H1 (cell line): Measurements from ENCODE around the gene CSF3. TPM values are rescaled to one million over a fixed set of nuclear protein-coding genes. Genes with fewer than 3 reads are reported as not detected.
"Not testable (repeated sequence)": the region's sequence is repeated elsewhere in the genome, so short reads cannot be mapped to it uniquely, and the experiment has no call there.

Experiments used
- CTCF ChIA-PET: fragments of 300-600 bp; sonication (Branson Sonifier 250); formaldehyde crosslinking; loops from one replicate; lab custom pipeline; 2021; ENCODE audit not compliant: partially characterized antibody; lab: Charles Lee
- POLR2A ChIA-PET: fragments of 300-600 bp; sonication (Branson Sonifier 250); formaldehyde crosslinking; loops from one replicate; lab custom pipeline; 2021; ENCODE audit warnings: inconsistent platforms; ENCODE audit not compliant: partially characterized antibody; lab: Charles Lee
- DNase-seq, 2 experiments: peaks; one replicate each; pipeline versions ENCODE4 v3.0.0 to v3.0.0-alpha.2; 2010 to 2022; ENCODE audit warnings: low spot score in 2 of 2, low read depth in 1 of 2, mixed read lengths in 1 of 2
- FAIRE-seq: peaks from 2 replicates; lab custom pipeline; 2011; peaks lifted over from hg19 to GRCh38; lab: Jason Lieb, UNC
- H2AFZ ChIP-seq: 2 replicates; pipeline ENCODE4 v1.8.1; 2012; ENCODE audit warnings: low read length, inconsistent platforms
- H2AK5ac ChIP-seq: 2 replicates; pipeline ENCODE4 v1.6.1; 2013; ENCODE audit warnings: low read depth, low read length
- H2BK120ac ChIP-seq: replicated peaks from 2 replicates; pipeline ENCODE3; 2013; ENCODE audit warnings: low read depth, low read length, inconsistent platforms
- H2BK12ac ChIP-seq: 2 replicates; pipeline ENCODE4 v1.6.1; 2013; ENCODE audit warnings: low read depth, low read length
- H2BK15ac ChIP-seq: 2 replicates; pipeline ENCODE4 v1.6.1; 2013; ENCODE audit warnings: low read length
- H2BK20ac ChIP-seq: 2 replicates; pipeline ENCODE4 v1.6.1; 2013; ENCODE audit warnings: low read length
- H2BK5ac ChIP-seq: 2 replicates; pipeline ENCODE4 v1.6.1; 2013; ENCODE audit warnings: low read depth, low read length
- H3K14ac ChIP-seq: 2 replicates; pipeline ENCODE4 v1.6.1; 2013; ENCODE audit warnings: inconsistent platforms; ENCODE audit not compliant: insufficient read length
- H3K18ac ChIP-seq: 2 replicates; pipeline ENCODE4 v1.6.1; 2013; ENCODE audit warnings: low read length; ENCODE audit errors: extremely low read depth
- H3K23ac ChIP-seq: 2 replicates; pipeline ENCODE4 v1.6.1; 2013; ENCODE audit warnings: inconsistent platforms; ENCODE audit not compliant: insufficient read length
- H3K23me2 ChIP-seq: 2 replicates; pipeline ENCODE4 v1.6.1; 2013; ENCODE audit warnings: low read depth, low read length
- H3K27ac ChIP-seq: 2 replicates; pipeline ENCODE4 v1.6.1; 2011; ENCODE audit warnings: low read depth, low read length, inconsistent platforms
- H3K27me3 ChIP-seq, 4 experiments: replicated peaks in 1 of 4; 1 replicate in 1 of 4; 2 replicates in 3 of 4; pipeline versions ENCODE4 v1.6.1 to v1.8.1; 2011 to 2013; ENCODE audit warnings: low read length in 3 of 4, mild to moderate bottlenecking in 3 of 4, inconsistent platforms in 2 of 4, mixed read lengths in 2 of 4, moderate library complexity in 1 of 4; ENCODE audit not compliant: control insufficient read depth in 3 of 4, insufficient read depth in 3 of 4; ENCODE audit errors: extremely low read depth in 1 of 4
- H3K36me3 ChIP-seq, 4 experiments: 2 replicates each; pipeline versions ENCODE4 v1.6.1 to v1.8.1; 2011 to 2013; ENCODE audit warnings: mild to moderate bottlenecking in 4 of 4, low read length in 3 of 4, moderate library complexity in 2 of 4, control low read depth in 1 of 4, inconsistent platforms in 1 of 4; ENCODE audit not compliant: insufficient read depth in 4 of 4, control insufficient read depth in 2 of 4
- H3K4ac ChIP-seq: replicated peaks from 2 replicates; pipeline ENCODE3; 2013; ENCODE audit warnings: low read length, low read depth, mixed read lengths, inconsistent platforms; ENCODE audit not compliant: insufficient read length
- H3K4me1 ChIP-seq, 4 experiments: replicated peaks in 1 of 4; 1 replicate in 1 of 4; 2 replicates in 3 of 4; pipeline versions ENCODE4 v1.6.1 to v1.8.1; 2011 to 2013; ENCODE audit warnings: low read length in 3 of 4, inconsistent platforms in 2 of 4, mixed read lengths in 1 of 4; ENCODE audit not compliant: insufficient read depth in 4 of 4, control insufficient read depth in 3 of 4
- H3K4me2 ChIP-seq, 2 experiments: 2 replicates each; pipeline versions ENCODE4 v1.6.1 to v1.8.1; 2011 to 2013; ENCODE audit warnings: low read depth in 2 of 2, low read length in 2 of 2, control low read depth in 1 of 2, inconsistent platforms in 1 of 2, mild to moderate bottlenecking in 1 of 2; ENCODE audit not compliant: insufficient read depth in 1 of 2
- H3K4me3 ChIP-seq, 4 experiments: fragments of 200-600, 300-600 bp in 1 of 4; sonication (generic), shearing (Covaris generic), sonication (Bioruptor Twin) in 1 of 4; 2 replicates each; pipeline versions ENCODE4 v1.5.1 to v1.8.1; 2011 to 2016; ENCODE audit warnings: low read length in 4 of 4, low read depth in 3 of 4, control low read depth in 2 of 4, inconsistent platforms in 2 of 4, mild to moderate bottlenecking in 2 of 4, mixed read lengths in 1 of 4, moderate library complexity in 1 of 4; ENCODE audit not compliant: insufficient read depth in 2 of 4; ENCODE audit errors: extremely low read depth in 1 of 4
- H3K56ac ChIP-seq: replicated peaks from 2 replicates; pipeline ENCODE3; 2013; ENCODE audit warnings: low read depth, mild to moderate bottlenecking, mixed read lengths, low read length, inconsistent platforms; ENCODE audit not compliant: insufficient read length
- H3K79me1 ChIP-seq: 2 replicates; pipeline ENCODE4 v1.6.1; 2013; ENCODE audit warnings: low read depth, low read length, control low read depth
- H3K79me2 ChIP-seq, 2 experiments: 2 replicates each; pipeline versions ENCODE4 v1.6.1 to v1.8.1; 2012 to 2013; ENCODE audit warnings: low read length in 2 of 2, mild to moderate bottlenecking in 2 of 2, inconsistent platforms in 1 of 2; ENCODE audit not compliant: insufficient read depth in 2 of 2, control insufficient read depth in 1 of 2
- H3K9ac ChIP-seq, 4 experiments: replicated peaks in 1 of 4; 1 replicate in 1 of 4; 2 replicates in 3 of 4; pipeline versions ENCODE4 v1.6.1 to v1.8.1; 2011 to 2013; ENCODE audit warnings: low read depth in 3 of 4, low read length in 3 of 4, control low read depth in 2 of 4, mild to moderate bottlenecking in 2 of 4, moderate library complexity in 2 of 4, inconsistent platforms in 1 of 4; ENCODE audit errors: extremely low read depth in 1 of 4
- H3K9me3 ChIP-seq, 2 experiments: 2 replicates each; pipeline versions ENCODE4 v1.6.1 to v1.8.1; 2012 to 2013; ENCODE audit warnings: mild to moderate bottlenecking in 2 of 2, moderate library complexity in 2 of 2, control low read depth in 1 of 2, inconsistent platforms in 1 of 2, low read depth in 1 of 2, low read length in 1 of 2, mixed read lengths in 1 of 2; ENCODE audit not compliant: insufficient read depth in 2 of 2
- H4K20me1 ChIP-seq, 2 experiments: replicated peaks in 1 of 2; 2 replicates each; pipeline versions ENCODE3 to v1.8.1; 2011 to 2013; ENCODE audit warnings: inconsistent platforms in 2 of 2, low read length in 2 of 2, mild to moderate bottlenecking in 1 of 2; ENCODE audit not compliant: insufficient read depth in 2 of 2, control insufficient read depth in 1 of 2
- H4K5ac ChIP-seq: 2 replicates; pipeline ENCODE4 v1.6.1; 2013; ENCODE audit warnings: low read length, low read depth, mixed read lengths, inconsistent platforms; ENCODE audit not compliant: insufficient read length
- H4K8ac ChIP-seq: 2 replicates; pipeline ENCODE4 v1.8.0; 2013; ENCODE audit warnings: mild to moderate bottlenecking, moderate library complexity, low read length, inconsistent platforms; ENCODE audit not compliant: insufficient read depth; ENCODE audit errors: extremely low read depth
- H4K91ac ChIP-seq: replicated peaks from 2 replicates; pipeline ENCODE3; 2013; ENCODE audit warnings: low read length, mixed read lengths, inconsistent platforms; ENCODE audit not compliant: insufficient read length
- WGBS, 2 experiments: shearing (Covaris generic) in 1 of 2; methylation state at CpG; one replicate each; pipeline versions ENCODE4 v1.1.6 to v1.1.7; 2013 to 2015; ENCODE audit warnings: low lambda C conversion rate in 2 of 2, mixed read lengths in 2 of 2, inconsistent platforms in 1 of 2, low coverage in 1 of 2, missing lambda C conversion rate in 1 of 2; ENCODE audit not compliant: insufficient replicate concordance in 2 of 2, insufficient coverage in 1 of 2, insufficient read length in 1 of 2; ENCODE audit errors: extremely low coverage in 1 of 2, missing lambda C conversion rate in 1 of 2; 5-methylcytosine and 5-hydroxymethylcytosine counted together
- polyA plus RNA-seq, 7 experiments: library from polyadenylated mRNA; depleted of rRNA in 3 of 7; stranded (reverse) in 5 of 7; unstranded in 2 of 7; fragments of >200 nt in 5 of 7; fragments of 200-250 nt in 2 of 7; gene quantifications; 1 replicate in 5 of 7; 2 replicates in 1 of 7; 4 replicates in 1 of 7; pipeline versions ENCODE4 v1.2.1 to v1.2.3, GENCODE V29; 2011 to 2013; ENCODE audit warnings: missing spikeins in 2 of 7, mixed read lengths in 2 of 7
- total RNA-seq: library from RNA; stranded (reverse); fragmentation: NEBNext Ultra II Directional; extraction: Animal tissue kit (Norgen Biotek cat#: 25700); gene quantifications from 2 replicates; pipeline ENCODE4 v1.2.1, GENCODE V29; 2021

The CSF3 gene
- total and polyA plus RNA-seq, 2 of the 8 experiments (the other 6 are each of a cell fraction or from before 2014, with no cell fraction given), result 0.03 TPM; not detected in 1

GRCh38 chr17:40010946-40011500 lies 4.2 kb upstream of the CSF3 start:
- H4K8ac ChIP-seq, H3K4me3 ChIP-seq, H4K91ac ChIP-seq, H2AFZ ChIP-seq, DNase-seq, H2BK120ac ChIP-seq, H3K27ac ChIP-seq, FAIRE-seq, H3K23ac ChIP-seq, H3K4me1 ChIP-seq, H2BK20ac ChIP-seq, H3K27me3 ChIP-seq, H3K56ac ChIP-seq, H3K9me3 ChIP-seq, H3K4ac ChIP-seq, H4K20me1 ChIP-seq, H3K14ac ChIP-seq, H3K23me2 ChIP-seq, H3K79me2 ChIP-seq, H3K4me2 ChIP-seq, H2BK12ac ChIP-seq, H3K36me3 ChIP-seq, H3K18ac ChIP-seq, H3K9ac ChIP-seq, H2AK5ac ChIP-seq, H2BK5ac ChIP-seq, H3K79me1 ChIP-seq, H4K5ac ChIP-seq, H2BK15ac ChIP-seq: not testable (repeated sequence)
- 93% methylated on average over 28 of the region's 38 CpGs; no CpG with 5 or more reads in 1 of the 2 experiments for WGBS, 2 experiments
- ChIA-PET CTCF (interaction anchor here (1.1 to 15.0 kb wide), 6 partner anchors 11 to 281 kb away, joined by 3 to 428 read pairs (median 24); no protein-coding TSS in a partner anchor), POLR2A (interaction anchor here (1.0 to 1.6 kb wide), 3 partner anchors 10 to 14 kb away, joined by 3 read pairs; no protein-coding TSS in a partner anchor)
